Amygdala (tissue), 56 donors: Measurements from ENCODE around the gene GLIPR1L2.
A peak's percentile ranks its signal among the peaks of the same experiment; 100 is the strongest.
"Not testable (repeated sequence)": the region's sequence is repeated elsewhere in the genome, so short reads cannot be mapped to it uniquely, and the experiment has no call there.

Experiments used
- DNase-seq, 56 donors: peaks; one replicate each; lab custom pipeline; 2025; lab: John Stamatoyannopoulos, UW

GLIPR1L2 gene

DNA sequence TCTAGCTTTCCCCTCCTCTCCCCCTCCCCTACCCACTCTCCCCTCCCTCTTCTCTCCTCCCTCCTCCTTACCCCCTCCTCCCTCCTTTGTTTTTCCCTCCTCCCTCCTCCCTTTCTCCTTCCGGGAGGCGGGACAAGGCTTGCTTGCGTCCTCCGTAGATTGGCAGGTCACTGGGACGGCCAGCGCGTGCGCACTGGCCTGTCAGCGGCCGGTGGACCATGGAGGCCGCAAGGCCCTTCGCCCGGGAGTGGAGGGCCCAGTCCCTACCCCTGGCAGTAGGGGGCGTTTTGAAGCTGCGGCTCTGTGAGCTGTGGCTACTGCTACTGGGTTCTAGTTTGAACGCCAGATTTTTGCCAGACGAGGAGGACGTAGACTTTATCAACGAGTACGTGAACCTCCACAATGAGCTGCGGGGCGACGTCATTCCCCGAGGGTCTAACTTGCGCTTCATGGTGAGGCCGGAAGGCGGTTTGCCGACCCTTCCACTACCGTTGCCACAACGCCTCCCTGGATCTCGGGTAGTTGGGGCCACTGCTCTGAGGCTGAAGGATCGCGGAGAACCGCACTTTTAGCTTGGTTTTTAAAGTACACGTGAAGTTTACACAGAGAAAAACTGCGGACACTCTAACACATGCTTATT is at the start of gene GLIPR1L2:
GLIPR1L2 (plus strand) TSS at position 191 of the 640 bp plus-strand sequence; CDS start at position 219, 28 bp downstream.
- peak; percentile 80 to 98 (median 93) for DNase-seq

DNA sequence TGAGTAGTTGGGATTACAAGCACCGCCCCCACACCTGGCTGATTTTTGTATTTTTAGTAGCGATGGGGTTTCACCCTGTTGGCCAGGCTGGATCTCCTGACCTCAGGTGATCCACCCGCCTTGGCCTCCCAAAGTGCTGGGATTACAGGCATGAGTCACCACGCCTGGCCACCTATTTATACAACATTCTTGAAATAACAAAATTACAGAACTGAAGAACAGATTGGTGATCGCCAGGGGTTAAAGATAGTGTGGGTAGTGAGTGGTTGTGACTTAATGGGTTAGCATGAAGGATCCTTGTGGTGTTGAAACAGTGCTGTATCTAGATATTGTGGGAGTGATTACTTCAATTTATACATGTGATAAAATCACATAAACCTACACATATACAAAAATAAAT is 49.0 kb upstream of the GLIPR1L2 start:
- DNase-seq, result peak in 1 of 56 donors; percentile 6

DNA sequence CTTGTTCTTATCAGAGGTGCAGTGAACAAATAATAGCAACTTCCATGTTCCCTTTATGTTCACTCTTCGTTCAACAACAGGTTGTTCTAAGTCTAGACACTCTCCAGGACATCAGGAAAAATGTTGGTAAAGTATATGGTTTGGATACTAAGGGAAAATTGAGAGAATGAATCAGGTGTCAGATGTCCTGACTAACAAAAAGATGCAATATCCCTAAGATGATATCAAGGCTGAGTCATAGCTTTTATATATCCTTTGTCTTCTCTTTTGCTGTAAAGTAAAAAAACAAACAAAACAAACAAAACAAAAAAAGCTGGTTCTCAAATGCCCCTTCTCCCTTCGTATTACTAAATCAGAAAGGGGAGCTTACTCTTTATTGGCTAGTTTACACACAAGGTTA is 45.4 kb upstream of the GLIPR1L2 start:
- no peak for DNase-seq

DNA sequence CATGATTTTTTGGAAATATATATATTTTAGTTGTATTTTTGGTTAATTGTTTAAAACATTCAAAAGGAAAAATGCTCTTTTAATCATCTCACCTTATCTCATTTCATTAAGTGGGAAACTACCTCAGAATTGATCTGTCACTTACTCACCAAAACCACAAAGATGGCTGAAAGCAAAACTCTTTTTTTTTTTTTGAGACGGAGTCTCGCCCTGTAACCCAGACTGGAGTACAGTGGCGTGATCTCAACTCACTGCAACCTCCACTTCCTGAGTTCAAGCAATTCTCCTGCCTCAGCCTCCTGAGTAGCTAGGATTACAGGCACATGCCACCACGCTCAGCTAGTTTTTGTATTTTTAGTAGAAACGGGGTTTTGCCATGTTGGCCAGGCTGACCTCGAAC is 44.7 kb upstream of the GLIPR1L2 start:
- DNase-seq, result not testable (repeated sequence)

DNA sequence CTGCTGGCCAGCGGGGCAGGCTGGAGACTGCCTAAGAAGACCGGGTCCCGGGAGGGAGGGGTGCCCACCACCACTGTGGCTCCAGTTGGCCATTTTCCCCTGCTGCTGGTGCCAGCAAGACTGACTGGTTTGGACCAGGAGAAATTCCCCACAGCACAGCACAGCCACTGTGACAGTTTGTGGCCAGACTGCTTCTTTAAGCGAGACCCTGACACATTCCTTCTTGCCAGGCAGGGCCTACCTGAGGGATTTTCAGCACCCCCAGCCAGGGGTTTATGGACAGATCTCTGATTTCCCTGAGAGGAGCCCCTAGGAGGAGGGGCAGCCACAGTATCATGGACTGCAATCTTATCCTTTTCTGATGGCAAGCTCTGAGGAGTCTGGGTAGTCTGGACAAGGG is 40.9 kb upstream of the GLIPR1L2 start:
- DNase-seq, result no peak

DNA sequence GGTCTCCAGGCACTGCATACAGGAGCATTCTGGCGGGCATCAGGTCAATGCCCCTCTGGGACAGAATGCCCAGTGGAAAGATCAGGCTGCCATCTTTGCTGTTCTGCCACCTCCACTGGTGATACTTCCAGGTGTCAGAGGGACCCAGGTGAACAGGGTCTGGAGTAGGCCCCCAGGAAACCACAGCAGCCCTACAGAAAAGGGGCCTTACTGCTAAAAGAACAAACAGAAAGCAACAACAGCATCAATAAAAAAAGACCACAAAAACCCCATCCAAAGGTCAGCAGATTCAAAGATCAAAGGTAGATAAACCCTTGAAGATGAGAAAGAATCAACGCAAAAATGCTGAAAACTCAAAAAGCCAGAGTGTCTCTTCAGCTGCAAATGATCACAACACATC is 40.5 kb upstream of the GLIPR1L2 start:
- DNase-seq, result no peak

DNA sequence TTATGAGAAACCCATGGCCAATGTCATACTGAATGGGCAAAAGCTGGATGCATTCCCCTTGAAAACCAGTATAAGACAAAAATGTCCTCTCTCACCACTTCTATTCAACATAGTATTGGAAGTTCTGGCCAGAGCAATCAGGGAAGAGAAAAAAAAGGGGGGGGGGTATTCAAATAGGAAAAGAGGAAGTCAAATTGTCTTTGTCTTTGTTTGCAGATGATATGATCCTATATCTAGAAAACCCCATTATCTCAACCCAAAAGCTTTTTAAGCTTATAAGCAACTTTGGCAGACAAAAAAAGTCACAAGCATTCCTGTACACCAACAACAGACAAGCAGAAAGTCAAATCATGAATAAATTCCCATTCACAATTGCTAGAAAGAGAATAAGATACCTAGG is 36.9 kb upstream of the GLIPR1L2 start:
- DNase-seq, result no peak

DNA sequence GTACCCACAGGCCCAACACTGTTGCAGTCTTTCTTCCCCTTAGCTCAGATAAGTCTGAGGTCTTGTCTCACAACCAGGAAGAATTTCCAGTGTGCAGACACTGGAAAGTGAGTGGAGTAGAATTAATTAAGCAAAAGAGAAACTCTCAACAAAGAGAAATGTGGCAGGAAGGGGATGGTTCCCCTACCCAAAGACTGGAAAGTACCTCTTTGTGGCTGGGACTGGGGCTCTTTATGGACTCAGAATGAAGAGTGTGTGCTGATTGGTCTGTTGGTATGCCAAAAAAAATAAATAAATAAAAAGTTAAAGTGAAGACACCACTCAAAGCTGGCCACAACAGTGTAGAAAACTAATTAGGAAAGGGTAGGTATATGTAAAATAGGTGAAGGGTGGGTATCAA is 30.0 kb upstream of the GLIPR1L2 start:
- no peak for DNase-seq

DNA sequence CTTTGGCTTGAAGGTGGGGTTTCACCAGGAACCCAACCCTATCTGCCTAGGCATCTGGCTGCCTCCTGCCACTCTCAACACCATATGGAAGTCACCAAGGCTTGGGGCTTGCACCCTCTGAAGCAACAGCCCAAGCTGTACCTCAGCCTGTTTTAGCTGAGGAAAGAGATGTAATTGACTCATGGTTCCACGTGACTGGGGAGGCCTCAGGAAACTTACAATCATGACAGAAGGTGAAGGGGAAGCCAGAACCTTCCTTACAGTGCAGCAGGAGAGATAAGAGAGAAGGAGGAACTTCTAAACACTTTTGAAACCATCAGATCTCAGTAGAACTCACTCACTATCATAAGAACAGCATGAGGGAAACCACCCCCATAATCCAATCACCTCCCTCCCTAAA is 29.5 kb upstream of the GLIPR1L2 start:
- DNase-seq, result no peak

DNA sequence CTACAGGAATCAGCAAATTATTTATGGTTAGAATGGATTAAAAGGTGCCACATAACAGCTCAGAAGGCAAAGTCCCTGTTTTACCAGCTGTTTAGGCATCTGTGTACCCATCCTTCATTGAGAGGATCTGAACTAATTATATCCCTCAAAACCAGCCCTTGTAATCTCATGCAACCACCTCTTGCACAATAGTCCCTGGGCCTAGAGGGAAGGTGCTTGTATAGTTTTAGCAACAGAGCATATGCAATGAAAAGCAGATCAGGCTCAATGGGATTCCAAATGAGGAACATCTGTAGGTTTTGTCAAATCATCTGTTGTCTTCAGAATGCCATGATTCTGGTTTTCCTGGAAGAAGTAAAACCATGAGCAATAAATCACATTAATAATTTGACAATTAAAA is 26.0 kb upstream of the GLIPR1L2 start:
- no peak for DNase-seq

DNA sequence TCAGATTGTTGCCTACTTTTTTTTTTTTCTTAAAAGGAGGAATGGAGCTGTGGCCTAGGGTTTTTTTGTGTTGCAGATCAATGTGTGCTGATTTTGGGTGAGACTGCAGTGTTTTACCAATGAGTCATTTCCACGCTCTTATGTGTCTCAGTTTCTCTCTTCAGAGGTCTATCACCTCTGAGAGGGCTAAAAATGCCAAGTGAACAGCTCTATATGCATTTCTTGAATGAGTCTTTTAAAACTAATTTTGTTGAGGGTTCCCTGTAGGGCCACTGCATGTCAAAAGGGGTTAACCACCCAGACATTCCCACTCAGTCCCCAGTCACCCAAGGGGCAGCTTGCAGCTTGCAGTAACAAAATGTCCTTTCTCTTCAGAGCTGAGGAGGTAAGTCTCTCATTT is 24.3 kb upstream of the GLIPR1L2 start:
- no peak for DNase-seq

DNA sequence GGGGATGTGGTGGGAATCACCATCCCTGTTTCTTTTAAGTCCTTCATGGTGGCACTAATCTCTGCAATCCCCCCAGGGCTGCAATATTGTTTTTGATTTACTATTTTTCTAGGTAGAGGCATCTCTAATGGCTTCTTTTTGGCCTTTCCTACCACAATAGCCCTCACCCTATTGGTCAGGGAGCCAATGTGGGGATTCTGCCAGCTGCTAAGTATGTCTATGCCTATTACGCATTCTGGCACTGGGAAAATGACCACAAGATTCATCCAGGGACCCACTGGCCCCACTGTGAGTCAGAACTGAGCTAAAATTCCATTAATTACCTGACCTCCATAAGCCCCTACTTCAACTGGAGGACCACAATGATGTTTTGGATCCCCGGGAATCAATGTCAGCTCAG is 15.9 kb upstream of the GLIPR1L2 start:
- no peak for DNase-seq

DNA sequence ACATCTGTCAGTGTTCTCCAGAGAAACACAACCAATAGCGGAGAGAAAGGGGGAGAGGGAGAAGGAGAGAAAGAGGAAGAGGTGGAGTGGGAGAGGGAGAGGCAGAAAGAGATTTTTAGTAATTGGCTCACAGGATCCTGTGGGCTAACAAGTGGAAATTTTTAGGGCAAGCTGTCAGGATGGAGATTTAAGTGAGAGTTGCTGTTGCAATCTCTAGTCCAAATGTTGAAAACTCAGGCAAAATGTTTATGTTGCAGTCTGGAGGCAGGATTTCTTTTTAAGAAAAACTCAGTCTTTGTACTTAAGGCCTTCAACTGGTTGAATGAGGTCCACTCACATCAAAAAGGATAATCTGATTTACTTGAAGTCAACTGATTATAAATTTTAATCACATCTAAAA is 12.5 kb upstream of the GLIPR1L2 start:
- no peak for DNase-seq

DNA sequence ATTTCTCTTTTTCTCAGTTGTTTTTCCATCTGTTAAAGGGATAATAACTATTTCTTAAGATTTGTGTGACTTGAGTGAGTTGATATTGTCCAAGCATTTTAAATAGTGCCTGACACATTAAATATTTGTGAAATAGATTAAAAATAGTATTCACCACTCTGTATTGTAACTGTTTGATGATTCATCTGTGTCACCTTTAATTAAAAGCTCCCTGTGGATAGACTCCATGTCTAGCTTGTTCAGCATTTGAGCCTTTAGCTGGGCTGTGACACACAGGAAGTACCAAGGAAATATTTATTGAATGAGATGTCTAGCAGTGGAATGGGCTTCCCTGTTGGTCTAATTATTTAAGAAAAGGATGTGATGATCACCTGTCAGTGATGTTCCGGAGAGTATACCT is 1.8 kb upstream of the GLIPR1L2 start:
- DNase-seq, result no peak

DNA sequence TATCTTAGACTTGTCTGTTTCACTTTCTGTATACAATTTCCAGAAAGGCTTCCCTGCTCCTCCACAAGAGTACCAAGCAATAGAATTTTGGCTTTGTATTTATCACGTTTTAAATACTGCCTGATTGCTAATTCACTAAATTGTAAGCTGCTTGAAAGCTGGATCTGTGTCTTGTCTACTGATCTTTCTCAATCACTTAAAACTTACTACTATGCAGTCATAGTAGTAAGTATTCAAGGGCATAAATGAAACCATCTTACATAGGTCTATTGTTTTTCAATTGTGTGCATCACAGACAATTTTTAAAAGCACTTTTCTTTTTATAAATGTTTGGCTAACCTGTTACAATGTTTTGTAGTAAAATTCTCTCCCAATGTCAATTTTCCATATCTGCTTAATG is 1.2 kb upstream of the GLIPR1L2 start:
- no peak for DNase-seq

DNA sequence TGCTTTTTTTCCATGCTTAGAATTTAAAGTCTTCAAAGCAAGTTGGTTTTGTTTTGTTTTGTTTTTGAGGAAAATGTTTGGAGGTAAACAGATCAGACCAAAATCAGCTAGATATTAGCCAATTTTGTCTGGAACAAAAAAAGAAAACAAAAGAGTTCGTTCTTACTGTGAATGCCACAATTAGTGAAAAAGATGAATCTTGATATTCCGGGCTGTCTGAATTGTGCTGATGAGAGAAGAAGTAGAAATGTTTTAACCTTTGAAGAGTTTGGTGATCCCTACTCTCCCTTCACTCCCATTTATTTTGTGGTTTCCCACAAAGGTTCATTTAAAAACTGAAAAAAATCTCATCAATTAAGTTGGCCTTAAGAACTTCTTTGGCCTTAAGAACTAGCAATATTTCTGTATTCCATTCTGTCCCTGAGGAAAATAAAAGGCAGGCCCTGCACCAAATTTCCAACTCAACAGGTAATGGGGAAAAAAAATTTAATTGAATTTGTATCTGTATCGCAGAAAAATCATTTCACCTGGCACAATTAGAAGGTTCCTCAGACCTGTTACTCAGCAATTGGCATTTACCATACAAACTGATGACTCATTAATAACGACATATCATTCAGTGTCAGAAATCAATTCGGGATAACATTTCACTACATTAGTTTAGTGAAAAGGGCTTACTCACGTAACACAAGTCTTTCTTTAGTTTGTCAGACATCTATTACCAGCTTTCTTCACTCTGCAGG is 562 bp upstream of the GLIPR1L2 start:
- DNase-seq, result no peak

DNA sequence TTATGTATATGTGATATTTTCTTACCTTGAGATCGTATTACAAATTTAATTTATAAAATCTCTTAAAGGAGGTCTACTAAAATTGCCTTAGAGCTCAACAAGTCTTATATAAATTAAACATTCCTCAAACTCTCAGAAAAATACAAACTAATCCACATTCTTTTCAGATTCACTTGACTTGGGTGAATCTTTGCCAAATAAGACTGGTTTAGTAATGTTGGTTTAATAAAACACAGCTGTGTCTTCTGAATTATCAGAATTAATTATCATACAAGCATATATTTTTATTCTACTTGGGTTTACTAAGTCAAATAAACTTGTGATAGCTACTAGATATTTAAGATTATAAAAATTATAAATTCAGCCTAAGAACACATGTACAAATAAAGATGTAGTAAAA is 13.3 kb downstream of the GLIPR1L2 start:
- no peak for DNase-seq

DNA sequence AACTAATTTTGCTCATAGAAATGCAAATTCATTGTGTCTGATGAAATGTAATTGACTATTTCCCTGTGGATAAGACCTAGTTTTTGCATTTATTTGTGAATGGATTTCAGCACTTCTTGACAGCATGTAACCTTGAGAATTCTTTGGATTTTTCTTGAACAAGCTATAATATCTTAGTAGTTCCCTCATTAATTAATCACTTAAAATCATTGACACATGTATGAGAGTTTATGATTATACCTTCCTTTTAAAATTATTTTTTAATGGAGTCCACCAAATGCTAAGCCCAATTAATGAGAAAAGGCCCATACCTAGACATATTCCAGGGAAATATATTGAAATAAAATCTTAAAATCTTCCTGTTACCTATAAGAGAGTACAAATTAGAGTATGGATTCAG is 16.8 kb downstream of the GLIPR1L2 start:
- no peak for DNase-seq

DNA sequence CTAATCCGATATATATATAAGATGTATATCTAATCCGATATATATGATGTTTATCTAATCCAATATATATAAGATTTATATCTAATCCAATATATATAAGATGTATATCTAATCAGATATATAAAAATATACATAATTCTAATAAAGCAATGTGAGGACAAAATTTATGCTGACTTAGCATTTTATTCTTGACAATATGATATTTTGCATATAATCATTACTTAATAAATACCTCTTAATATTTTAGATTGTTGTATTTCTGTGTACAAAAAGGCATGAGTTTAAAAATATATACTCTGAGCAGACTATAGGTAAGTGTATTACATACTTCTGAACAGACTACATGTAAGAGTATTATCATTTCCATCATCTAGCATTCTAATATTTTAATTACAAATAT is 18.9 kb downstream of the GLIPR1L2 start:
- DNase-seq, result no peak

DNA sequence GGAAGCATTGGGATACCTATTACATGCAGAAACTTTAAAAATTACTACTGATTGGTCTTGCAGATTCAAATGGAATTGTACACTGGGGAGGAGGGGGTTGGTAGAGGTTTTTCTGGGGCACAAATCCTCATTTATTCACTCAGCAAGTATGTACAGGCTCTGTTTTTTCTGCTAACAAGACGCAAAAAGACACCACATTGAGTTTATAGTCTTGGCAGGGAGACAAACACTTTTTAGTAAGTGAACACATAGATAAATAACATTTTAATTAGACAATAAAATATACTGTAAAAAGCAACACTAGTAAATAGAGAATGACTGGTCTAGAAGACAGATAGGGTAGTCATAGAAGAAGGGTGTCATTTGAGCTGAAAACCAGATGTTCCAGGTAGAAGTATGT is 23.8 kb downstream of the GLIPR1L2 start:
- no peak for DNase-seq

DNA sequence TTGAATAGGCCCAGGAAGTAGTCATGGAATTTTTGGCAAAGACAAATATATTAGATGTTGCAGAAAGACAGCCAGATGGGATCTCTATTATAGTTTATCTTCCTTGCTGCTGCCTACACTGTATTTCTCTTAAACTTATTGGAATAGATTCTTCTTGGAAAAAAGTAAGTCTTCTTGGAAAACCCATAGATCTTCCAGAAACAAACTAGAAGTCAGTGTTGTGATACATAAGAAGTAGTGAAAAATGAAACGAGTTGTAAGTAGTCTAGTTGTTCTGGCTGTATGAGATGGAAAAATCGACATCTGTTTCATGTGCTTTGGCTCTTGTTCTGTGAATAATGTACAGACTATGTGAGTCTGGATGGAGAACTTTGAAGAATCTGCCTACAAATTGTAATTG is 29.0 kb downstream of the GLIPR1L2 start:
- DNase-seq, result no peak

DNA sequence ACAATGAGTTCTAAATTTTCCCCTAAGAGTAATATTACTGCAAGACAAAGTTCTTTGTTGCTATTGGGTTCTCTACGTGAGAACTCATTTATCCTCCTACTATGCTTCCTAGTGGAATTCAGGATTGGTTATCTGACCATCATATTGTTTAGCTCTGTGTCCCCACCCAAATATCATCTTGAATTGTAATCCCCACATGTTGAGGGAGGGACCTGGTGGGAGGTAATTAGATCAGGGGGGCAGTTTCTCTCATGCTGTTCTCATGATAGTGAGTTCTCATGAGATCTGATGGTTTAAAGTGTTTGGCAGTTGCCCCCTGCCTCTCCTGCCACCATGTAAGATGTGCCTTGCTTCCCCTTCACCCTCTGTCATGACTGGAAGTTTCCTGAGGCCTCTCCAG is 36.6 kb downstream of the GLIPR1L2 start:
- DNase-seq, result no peak

DNA sequence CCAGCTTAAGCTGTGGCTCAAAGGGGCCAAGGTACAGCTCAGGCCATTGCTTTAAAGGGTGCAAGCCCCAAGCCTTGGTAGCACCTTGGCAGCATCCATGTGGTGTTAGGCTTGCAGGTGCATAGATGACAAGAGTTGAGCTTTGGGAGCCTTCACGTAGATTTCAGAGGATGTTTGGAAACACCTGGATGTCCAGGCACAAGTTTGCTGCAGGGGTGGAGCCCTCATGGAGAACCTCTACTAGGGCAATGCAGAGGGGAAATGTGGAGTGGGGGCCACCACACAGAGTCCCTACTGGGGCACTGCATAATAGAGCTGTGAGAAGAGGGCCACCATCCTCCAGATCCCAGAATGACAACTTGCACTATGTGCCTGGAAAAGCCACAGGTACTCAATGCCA is 37.9 kb downstream of the GLIPR1L2 start:
- no peak for DNase-seq
